HG03159 (cell line): ENCODE results near the gene PIK3AP1.
A peak's percentile ranks its signal among the peaks of the same experiment; 100 is the strongest.

ENCODE experiments used
- ATAC-seq: cut with Tn5 transposase; IDR thresholded peaks from one replicate; pipeline ENCODE4 v1.9.1; 2021; ENCODE audit warnings: mild to moderate bottlenecking, moderate library complexity; ENCODE audit not compliant: unreplicated experiment

PIK3AP1 gene

GRCh38 chr10:96616961-96617360 is 103.4 kb downstream of the PIK3AP1 start:
- no peak for ATAC-seq

GRCh38 chr10:96614515-96614914 is 105.8 kb downstream of the PIK3AP1 start:
- ATAC-seq, result no peak

GRCh38 chr10:96613576-96613975 is 106.7 kb downstream of the PIK3AP1 start:
- ATAC-seq, result no peak

- no peak for ATAC-seq
Observed at GRCh38 chr10:96612055-96612830, 108.1 kb downstream of the PIK3AP1 start.

- no peak for ATAC-seq
Observed at GRCh38 chr10:96610817-96611216, 109.5 kb downstream of the PIK3AP1 start.

GRCh38 chr10:96609510-96609909 is 110.8 kb downstream of the PIK3AP1 start:
- ATAC-seq, result no peak

- no peak for ATAC-seq
Observed at GRCh38 chr10:96608805-96609204, 111.5 kb downstream of the PIK3AP1 start.

- no peak for ATAC-seq
Observed at GRCh38 chr10:96608262-96608661, 112.1 kb downstream of the PIK3AP1 start.

GRCh38 chr10:96606946-96607345 is 113.4 kb downstream of the PIK3AP1 start:
- no peak for ATAC-seq

- no peak for ATAC-seq
Observed at GRCh38 chr10:96606216-96606615, 114.1 kb downstream of the PIK3AP1 start.

GRCh38 chr10:96600337-96600736 is 120.0 kb downstream of the PIK3AP1 start:
- ATAC-seq, result no peak

- ATAC-seq, result no peak
Observed at GRCh38 chr10:96598846-96599245, 121.5 kb downstream of the PIK3AP1 start.

- no peak for ATAC-seq
Observed at GRCh38 chr10:96596422-96597407, 123.6 kb downstream of the PIK3AP1 start.

GRCh38 chr10:96595741-96596140 is 124.6 kb downstream of the PIK3AP1 start:
- no peak for ATAC-seq

- no peak for ATAC-seq
Observed at GRCh38 chr10:96591946-96592345, 128.4 kb downstream of the PIK3AP1 start.

- no peak for ATAC-seq
Observed at GRCh38 chr10:96588616-96589419, 131.5 kb downstream of the PIK3AP1 start.

- ATAC-seq, result no peak
Observed at GRCh38 chr10:96588060-96588554, 132.2 kb downstream of the PIK3AP1 start.

- peak; percentile 6 for ATAC-seq
Observed at GRCh38 chr10:96587264-96588059, 132.9 kb downstream of the PIK3AP1 start.

GRCh38 chr10:96586419-96587263 is 133.7 kb downstream of the PIK3AP1 start, which contains the start of gene TM9SF3:
TSS of gene TM9SF3 (minus strand) at chr10:96587012. CDS start at chr10:96586835, 177 bp downstream.
- peak; percentile 62 for ATAC-seq
